Measurements from ENCODE around the gene FOLR2.

FOLR2 gene

GRCh38 chr11:72208281-72208680 lies 8.3 kb upstream of the FOLR2 start:
- DNase-seq: no peak

- DNase-seq: no peak
Measured at GRCh38 chr11:72209101-72209500, 7.5 kb upstream of the FOLR2 start.

GRCh38 chr11:72217841-72218240 lies 1.2 kb downstream of the FOLR2 start:
- peak; percentile 67 for DNase-seq

GRCh38 chr11:72218251-72218745 lies 1.7 kb downstream of the FOLR2 start:
- no peak for DNase-seq

GRCh38 chr11:72220696-72221363 lies 4.2 kb downstream of the FOLR2 start:
- DNase-seq: no peak

- DNase-seq: no peak
Measured at GRCh38 chr11:72221386-72222075, 4.9 kb downstream of the FOLR2 start.

- DNase-seq: no peak
Measured at GRCh38 chr11:72222106-72222891, 5.7 kb downstream of the FOLR2 start.

GRCh38 chr11:72222907-72223614 lies 6.5 kb downstream of the FOLR2 start:
- DNase-seq: peak; percentile 99

GRCh38 chr11:72223615-72224563 lies 7.3 kb downstream of the FOLR2 start:
- no peak for DNase-seq

GRCh38 chr11:72224564-72225410 lies 8.2 kb downstream of the FOLR2 start, which contains the start of gene INPPL1:
Gene INPPL1 (plus strand): TSS chr11:72224767. CDS start chr11:72224985, 218 bp downstream.
- DNase-seq: no peak

- DNase-seq: no peak
Measured at GRCh38 chr11:72225411-72225951, 8.9 kb downstream of the FOLR2 start.

GRCh38 chr11:72226701-72227100 lies 10.1 kb downstream of the FOLR2 start:
- no peak for DNase-seq

- DNase-seq: no peak
Measured at GRCh38 chr11:72227316-72228228, 11.0 kb downstream of the FOLR2 start.

- DNase-seq: no peak
Measured at GRCh38 chr11:72228229-72228843, 11.7 kb downstream of the FOLR2 start.

GRCh38 chr11:72228844-72229231 lies 12.2 kb downstream of the FOLR2 start:
- no peak for DNase-seq

- DNase-seq: no peak
Measured at GRCh38 chr11:72229336-72229924, 12.8 kb downstream of the FOLR2 start.

GRCh38 chr11:72229925-72230763 lies 13.6 kb downstream of the FOLR2 start:
- DNase-seq: no peak

Measured in KG1 (cell line).